H9 (cell line): ENCODE data around the gene CDK11A. TPM values are rescaled to one million over a fixed set of nuclear protein-coding genes. Genes with fewer than 3 reads are reported as not detected.
A peak's percentile ranks its signal among the peaks of the same experiment; 100 is the strongest.
"Not testable (repeated sequence)": the region's sequence is repeated elsewhere in the genome, so short reads cannot be mapped to it uniquely, and the experiment has no call there.

ENCODE experiments used
- DNase-seq: peaks from one replicate; pipeline ENCODE4 v3.0.0-alpha.2; 2017
- H2AFZ ChIP-seq: one replicate; pipeline ENCODE4 v1.6.1; 2013; ENCODE audit warnings: mild to moderate bottlenecking, low read length, control low read depth, moderate library complexity
- H2AK5ac ChIP-seq: 2 replicates; pipeline ENCODE4 v1.6.1; 2013; ENCODE audit warnings: low read length, control low read depth, mixed read lengths; ENCODE audit not compliant: insufficient read length
- H2BK120ac ChIP-seq: one replicate; pipeline ENCODE4 v1.6.1; 2013; ENCODE audit warnings: low read depth, mild to moderate bottlenecking, low read length, control low read depth, inconsistent platforms; ENCODE audit not compliant: poor library complexity, severe bottlenecking
- H2BK12ac ChIP-seq: 2 replicates; pipeline ENCODE4 v1.6.1; 2013; ENCODE audit warnings: low read length, control low read depth, mixed read lengths, low read depth; ENCODE audit not compliant: insufficient read length
- H2BK15ac ChIP-seq: 2 replicates; pipeline ENCODE4 v1.6.1; 2013; ENCODE audit warnings: low read depth, low read length, control low read depth
- H2BK20ac ChIP-seq: one replicate; pipeline ENCODE4 v1.6.1; 2013; ENCODE audit warnings: low read depth, mild to moderate bottlenecking, low read length, control low read depth, inconsistent platforms; ENCODE audit not compliant: poor library complexity, severe bottlenecking
- H2BK5ac ChIP-seq: 2 replicates; pipeline ENCODE4 v1.6.1; 2013; ENCODE audit warnings: low read length, control low read depth, mixed read lengths; ENCODE audit not compliant: insufficient read length
- H3K14ac ChIP-seq: 2 replicates; pipeline ENCODE4 v1.6.1; 2013; ENCODE audit warnings: low read length, control low read depth; ENCODE audit not compliant: insufficient read depth
- H3K18ac ChIP-seq: 2 replicates; pipeline ENCODE4 v1.6.1; 2013; ENCODE audit warnings: low read depth, mild to moderate bottlenecking, mixed read lengths, low read length, control low read depth; ENCODE audit not compliant: insufficient read length
- H3K23ac ChIP-seq: 2 replicates; pipeline ENCODE4 v1.6.1; 2013; ENCODE audit warnings: low read length, control low read depth, mixed read lengths, low read depth; ENCODE audit not compliant: insufficient read length
- H3K23me2 ChIP-seq: 2 replicates; pipeline ENCODE4 v1.6.1; 2013; ENCODE audit warnings: low read depth, mild to moderate bottlenecking, mixed read lengths, low read length, control low read depth; ENCODE audit not compliant: insufficient read length, poor library complexity, severe bottlenecking
- H3K27ac ChIP-seq: 2 replicates; pipeline ENCODE4 v1.5.1; 2013; ENCODE audit warnings: low read length, control low read depth, mixed read lengths, low read depth; ENCODE audit not compliant: insufficient read length
- H3K27me3 ChIP-seq: 2 replicates; pipeline ENCODE4 v1.6.1; 2013; ENCODE audit warnings: low read length, control low read depth, inconsistent platforms; ENCODE audit not compliant: insufficient read depth
- H3K4ac ChIP-seq: 2 replicates; pipeline ENCODE4 v1.6.1; 2013; ENCODE audit warnings: low read depth, mild to moderate bottlenecking, control low read depth, inconsistent platforms, low read length, moderate library complexity
- H3K4me1 ChIP-seq: 2 replicates; pipeline ENCODE4 v1.6.1; 2013; ENCODE audit warnings: low read length, control low read depth, inconsistent platforms; ENCODE audit not compliant: insufficient read depth
- H3K4me2 ChIP-seq: 2 replicates; pipeline ENCODE4 v1.6.1; 2013; ENCODE audit warnings: low read length, control low read depth, mixed read lengths; ENCODE audit not compliant: insufficient read length, insufficient read depth
- H3K56ac ChIP-seq: 2 replicates; pipeline ENCODE4 v1.6.1; 2013; ENCODE audit warnings: low read depth, mild to moderate bottlenecking, mixed read lengths, low read length, control low read depth; ENCODE audit not compliant: insufficient read length
- H3K79me1 ChIP-seq: 2 replicates; pipeline ENCODE4 v1.6.1; 2013; ENCODE audit warnings: low read depth, mild to moderate bottlenecking, moderate library complexity, low read length, control low read depth, inconsistent platforms; ENCODE audit not compliant: insufficient read depth, poor library complexity, severe bottlenecking
- H3K79me2 ChIP-seq: 2 replicates; pipeline ENCODE4 v1.6.1; 2013; ENCODE audit warnings: low read length, control low read depth, inconsistent platforms; ENCODE audit not compliant: insufficient read depth
- H3K9ac ChIP-seq: 2 replicates; pipeline ENCODE4 v1.6.1; 2013; ENCODE audit warnings: low read length, control low read depth, mixed read lengths; ENCODE audit not compliant: insufficient read length; ENCODE audit errors: extremely low read depth
- H3K9me3 ChIP-seq: one replicate; pipeline ENCODE4 v1.6.1; 2013; ENCODE audit warnings: low read depth, low read length, inconsistent platforms; ENCODE audit not compliant: control insufficient read depth
- H3T11ph ChIP-seq: one replicate; pipeline ENCODE4 v1.6.1; 2013; ENCODE audit warnings: mild to moderate bottlenecking, low read length, control low read depth, inconsistent platforms
- H4K20me1 ChIP-seq: one replicate; pipeline ENCODE4 v1.6.1; 2013; ENCODE audit not compliant: control insufficient read depth, insufficient read length, insufficient read depth
- H4K5ac ChIP-seq: 2 replicates; pipeline ENCODE4 v1.6.1; 2013; ENCODE audit warnings: low read depth, mild to moderate bottlenecking, mixed read lengths, low read length, control low read depth; ENCODE audit not compliant: insufficient read length
- H4K8ac ChIP-seq: replicated peaks from 2 replicates; pipeline ENCODE4 v1.6.1; 2013; ENCODE audit warnings: low read length, control low read depth, mixed read lengths, low read depth; ENCODE audit not compliant: insufficient read length
- H4K91ac ChIP-seq: 2 replicates; pipeline ENCODE4 v1.6.1; 2013; ENCODE audit warnings: low read depth, mild to moderate bottlenecking, moderate library complexity, mixed read lengths, low read length, control low read depth; ENCODE audit not compliant: insufficient read length
- H3K27ac Mint-ChIP-seq, 3 experiments: 2 replicates in 2 of 3; 3 replicates in 1 of 3; pipeline ENCODE4 v1.8.0; 2020 to 2021; ENCODE audit warnings: mixed read lengths in 3 of 3, mild to moderate bottlenecking in 1 of 3, moderate library complexity in 1 of 3
- H3K27me3 Mint-ChIP-seq: 2 replicates; pipeline ENCODE4 v1.8.0; 2021; ENCODE audit warnings: low read depth, mild to moderate bottlenecking, moderate library complexity, mixed read lengths
- H3K36me3 Mint-ChIP-seq, 3 experiments: 2 replicates in 2 of 3; 3 replicates in 1 of 3; pipeline ENCODE4 v1.8.0; 2020 to 2021; ENCODE audit warnings: low read depth in 3 of 3, mixed read lengths in 3 of 3; ENCODE audit not compliant: insufficient read depth in 1 of 3
- H3K4me1 Mint-ChIP-seq, 2 experiments: 2 replicates each; pipeline ENCODE4 v1.8.0; 2020; ENCODE audit warnings: mixed read lengths in 2 of 2
- H3K4me3 Mint-ChIP-seq, 2 experiments: 2 replicates in 1 of 2; 3 replicates in 1 of 2; pipeline ENCODE4 v1.8.0; 2020 to 2021; ENCODE audit warnings: mild to moderate bottlenecking in 2 of 2, mixed read lengths in 2 of 2, moderate library complexity in 1 of 2
- H3K9me3 Mint-ChIP-seq, 2 experiments: 2 replicates in 1 of 2; 3 replicates in 1 of 2; pipeline ENCODE4 v1.8.0; 2020; ENCODE audit warnings: mild to moderate bottlenecking in 2 of 2, mixed read lengths in 2 of 2, moderate library complexity in 1 of 2
- CTCF ChIP-seq: fragments of 200-600 bp; sonication (generic); conservative IDR thresholded peaks from 3 replicates; pipeline ENCODE4 v1.8.0; 2021; ENCODE audit warnings: antibody characterized with exemption, mild to moderate bottlenecking
- whole genome bisulfite sequencing: extraction: QIAGEN DNeasy Blood & Tissue Kit; methylation state at CpG from one replicate; pipeline ENCODE4 v1.1.7; 2013; ENCODE audit warnings: missing lambda C conversion rate, low lambda C conversion rate, mixed read lengths; ENCODE audit not compliant: insufficient read length; ENCODE audit errors: extremely low coverage; 5-methylcytosine and 5-hydroxymethylcytosine counted together
- total RNA-seq: library from RNA; stranded (reverse); gene quantifications from 2 replicates; pipeline ENCODE4 v1.2.1, GENCODE V29; 2021

CDK11A gene
- total RNA-seq, 1 experiment from 2014 or later: 49.5 TPM

- Histone ChIP-seq H3T11ph (no peak overlapping the region), H3K56ac (no peak overlapping the region), H2AK5ac (no peak overlapping the region), H3K9ac (no peak overlapping the region), H4K91ac (no peak overlapping the region), H3K79me1 (no peaks in the 10 kb centered on the region), H2AFZ (no peak overlapping the region), H3K4ac (no peak overlapping the region), H3K4me2 (no peak overlapping the region), H3K79me2 (peaks cover 2% of the 10 kb centered on the region; the same call in 1 of the 2 replicates), H3K23ac (no peak overlapping the region), H4K8ac (no peak overlapping the region), H3K14ac (0 out of 2 replicates have a peak overlapping the region, but pooled peaks have one; percentile 16), H3K18ac (no peak overlapping the region), H3K23me2 (no peaks in the 10 kb centered on the region), H3K27ac (no peak overlapping the region), H3K9me3 (no peaks in the 10 kb centered on the region), H2BK5ac (no peak overlapping the region), H4K5ac (no peak overlapping the region), H3K27me3 (no peaks in the 10 kb centered on the region), H2BK20ac (no peak overlapping the region), H4K20me1 (no peaks in the 10 kb centered on the region), H3K4me1 (no peaks in the 10 kb centered on the region; the same call in 1 of the 2 replicates), H2BK120ac (no peak overlapping the region), H2BK12ac (no peak overlapping the region), H2BK15ac (no peak overlapping the region)
- Mint-ChIP-seq H3K4me1 (peaks cover 19 to 27% of the 10 kb centered on the region in 2 experiments), H3K9me3 (no peaks in the 10 kb centered on the region), H3K4me3 (no peak overlapping the region; a peak in 1 of 5 replicates), H3K36me3 (peaks cover 0 to 13% (median 12%) of the 10 kb centered on the region in 3 experiments; a peak in 6 of 7 replicates), H3K27me3 (no peaks in the 10 kb centered on the region), H3K27ac (peak overlapping the region; percentile 84 to 93 (median 85))
- no peak for TF ChIP-seq CTCF
- no peak for DNase-seq
- no CpG with 5 or more reads among the region's 39 CpGs for WGBS
These were observed 46.2 kb downstream of the CDK11A start for GRCh38 chr1:1677718-1678580.

GRCh38 chr1:1676087-1676486 lies 48.1 kb downstream of the CDK11A start:
- not testable (repeated sequence) for H2AK5ac ChIP-seq, H3K56ac ChIP-seq, H2BK15ac ChIP-seq, H4K5ac ChIP-seq, H4K91ac ChIP-seq, H3K4me3 Mint-ChIP-seq, H3K27me3 ChIP-seq, H3K4me2 ChIP-seq, H3K23me2 ChIP-seq, H3K9me3 Mint-ChIP-seq, H3K27ac ChIP-seq, H2AFZ ChIP-seq, H3K9ac ChIP-seq, H3K4me1 ChIP-seq, H3K79me1 ChIP-seq, H2BK5ac ChIP-seq, H3K27ac Mint-ChIP-seq, H3K14ac ChIP-seq, H3K9me3 ChIP-seq, H3K4ac ChIP-seq, H2BK20ac ChIP-seq, H3K27me3 Mint-ChIP-seq, H3T11ph ChIP-seq, H3K79me2 ChIP-seq, H3K23ac ChIP-seq, H2BK12ac ChIP-seq, DNase-seq, H4K8ac ChIP-seq, H4K20me1 ChIP-seq, H3K18ac ChIP-seq, H2BK120ac ChIP-seq
- whole genome bisulfite sequencing: no CpG with 5 or more reads among the region's 21 CpGs
- H3K4me1 Mint-ChIP-seq: peaks cover 16 to 17% of the 10 kb centered on the region in 2 experiments
- peaks cover 2 to 26% (median 22%) of the 10 kb centered on the region in 3 experiments; a peak in 6 of 7 replicates for H3K36me3 Mint-ChIP-seq
